K562 (cell line): ENCODE data around the gene LPCAT2. TPM values are rescaled to one million over a fixed set of nuclear protein-coding genes. Genes with fewer than 3 reads are reported as not detected.

Source experiments
- ATAC-seq: fragments of 200-7000 bp; cut with Tn5 transposase; 3 replicates; pipeline ENCODE4 v1.9.1; 2020; ENCODE audit warnings: moderate library complexity
- BruUV-seq: library from RNA; stranded (reverse); fragments of 400-500 nt; replicated peaks from 2 replicates; lab custom pipeline; 2021; lab: Mats Ljungman, UMichigan
- CTCF ChIA-PET: fragments of 300-600 bp; formaldehyde crosslinking; extraction: SDS; loops from one replicate; lab custom pipeline; 2021; ENCODE audit warnings: low intra/inter-chr PET ratio; lab: Yijun Ruan, JAX
- POLR2A ChIA-PET: fragments of 300-600, 350-650 bp; sonication (Branson Sonifier 250); formaldehyde crosslinking; extraction: SDS; loops from one replicate; lab custom pipeline; 2021; ENCODE audit warnings: antibody characterized with exemption, inconsistent platforms; lab: Yijun Ruan, JAX
- DNase-seq, 4 experiments: peaks; one replicate each; pipeline versions ENCODE4 v3.0.0 to v3.0.0-alpha.2; 2011 to 2018; ENCODE audit warnings: low spot score in 3 of 4, mixed read lengths in 3 of 4; ENCODE audit errors: extremely low read depth in 1 of 4
- FAIRE-seq: peaks from 2 replicates; lab custom pipeline; 2011; peaks lifted over from hg19 to GRCh38; lab: Jason Lieb, UNC
- H2AFZ ChIP-seq: 2 replicates; pipeline ENCODE4 v1.6.0; 2011; ENCODE audit warnings: low read depth, low read length, control low read depth, inconsistent platforms
- H3K27ac ChIP-seq: fragments of 200-600 bp; 3 replicates; pipeline ENCODE4 v1.8.0; 2011; ENCODE audit warnings: low read depth, mild to moderate bottlenecking, control low read depth, inconsistent platforms, low read length, moderate library complexity, mixed read lengths; ENCODE audit errors: extremely low read depth
- H3K27me3 ChIP-seq, 2 experiments: fragments of 300-600 bp in 1 of 2; 2 replicates in 1 of 2; 3 replicates in 1 of 2; pipeline versions ENCODE4 v1.6.0 to v1.8.0; 2011; ENCODE audit warnings: inconsistent platforms in 2 of 2, low read length in 2 of 2, mild to moderate bottlenecking in 1 of 2, mixed read lengths in 1 of 2, moderate library complexity in 1 of 2; ENCODE audit not compliant: control insufficient read depth in 2 of 2, insufficient read depth in 2 of 2
- H3K36me3 ChIP-seq: fragments of 300-600 bp; 3 replicates; pipeline ENCODE4 v1.8.0; 2011; ENCODE audit warnings: mild to moderate bottlenecking, low read length, inconsistent platforms; ENCODE audit not compliant: control insufficient read depth, insufficient read depth
- H3K4me1 ChIP-seq, 2 experiments: fragments of 200-600 bp in 1 of 2; replicated peaks in 1 of 2; 2 replicates in 1 of 2; 3 replicates in 1 of 2; pipeline versions ENCODE4 v1.5.1 to v1.8.0; 2011; ENCODE audit warnings: inconsistent platforms in 2 of 2, low read length in 2 of 2, mild to moderate bottlenecking in 1 of 2, mixed read lengths in 1 of 2, moderate library complexity in 1 of 2; ENCODE audit not compliant: control insufficient read depth in 2 of 2, insufficient read depth in 2 of 2
- H3K4me2 ChIP-seq: 2 replicates; pipeline ENCODE4 v1.6.1; 2011; ENCODE audit warnings: low read length, control low read depth, inconsistent platforms, mixed read lengths; ENCODE audit not compliant: insufficient read depth
- H3K4me3 ChIP-seq: fragments of 200-600 bp; sonication (generic), shearing (Covaris generic); 2 replicates; pipeline ENCODE4 v1.5.1; 2016; ENCODE audit warnings: control low read depth, inconsistent platforms
- H3K79me2 ChIP-seq: fragments of 200-600 bp; 3 replicates; pipeline ENCODE4 v1.8.0; 2011; ENCODE audit warnings: low read length, inconsistent platforms; ENCODE audit not compliant: control insufficient read depth, insufficient read depth
- H3K9ac ChIP-seq, 2 experiments: 2 replicates each; pipeline versions ENCODE4 v1.6.0 to v1.6.1; 2011; ENCODE audit warnings: low read depth in 2 of 2, low read length in 2 of 2, control low read depth in 1 of 2, inconsistent platforms in 1 of 2, mild to moderate bottlenecking in 1 of 2, mixed read lengths in 1 of 2; ENCODE audit not compliant: insufficient read depth in 1 of 2
- H3K9me1 ChIP-seq: one replicate; pipeline ENCODE4 v1.6.0; 2011; ENCODE audit warnings: inconsistent platforms, mild to moderate bottlenecking, low read length, moderate library complexity; ENCODE audit not compliant: control insufficient read depth, insufficient read depth
- H3K9me3 ChIP-seq: replicated peaks from 2 replicates; pipeline ENCODE4 v1.5.1; 2011; ENCODE audit warnings: low read depth, low read length, inconsistent platforms; ENCODE audit not compliant: control insufficient read depth, insufficient read depth
- H4K20me1 ChIP-seq: replicated peaks from 2 replicates; pipeline ENCODE4 v1.6.1; 2011; ENCODE audit warnings: low read length, inconsistent platforms, mixed read lengths; ENCODE audit not compliant: control insufficient read depth, insufficient read depth
- IRF9 ChIP-seq: fragments of 450-650 bp; IDR thresholded peaks from 2 replicates; pipeline ENCODE4 v1.6.1; 2016; ENCODE audit warnings: missing biosample characterization, missing genetic modification characterization
- NR4A1 ChIP-seq, 2 experiments: fragments of 250-450 bp in 1 of 2; fragments of 450-650 bp in 1 of 2; sonication (Bioruptor Pico) in 1 of 2; IDR thresholded peaks; 2 replicates each; pipeline versions ENCODE4 v1.4.0 to v1.6.1; 2016 to 2020; ENCODE audit warnings: mild to moderate bottlenecking in 2 of 2, missing compliant biosample characterization in 1 of 2, missing genetic modification characterization in 1 of 2, moderate library complexity in 1 of 2
- PCBP2 ChIP-seq: fragments of 200-400 bp; formaldehyde crosslinking; IDR thresholded peaks from 2 replicates; pipeline ENCODE4 v1.6.1; 2018; ENCODE audit warnings: low read length, low read depth, mild to moderate bottlenecking, moderate library complexity; ENCODE audit not compliant: poor library complexity, severe bottlenecking
- PHF8 ChIP-seq: fragments of 200-600 bp; sonication (generic); IDR thresholded peaks from 2 replicates; pipeline ENCODE4 v1.6.1; 2012; ENCODE audit warnings: mixed run types, mild to moderate bottlenecking, inconsistent platforms, low read length, moderate library complexity, borderline replicate concordance
- SOX6 ChIP-seq: fragments of 450-650 bp; IDR thresholded peaks from 2 replicates; pipeline ENCODE4 v1.6.1; 2014; ENCODE audit warnings: mild to moderate bottlenecking
- ZNF174 ChIP-seq: fragments of 250-450 bp; sonication (Bioruptor Pico); IDR thresholded peaks from 2 replicates; pipeline ENCODE4 v1.4.0; 2020; ENCODE audit warnings: mild to moderate bottlenecking
- WGBS: fragments of 100-300 bp; shearing (Covaris generic); methylation state at CpG from one replicate; pipeline ENCODE4 v1.1.6; 2016; ENCODE audit warnings: low coverage, mixed read lengths; ENCODE audit not compliant: insufficient coverage; ENCODE audit errors: missing lambda C conversion rate; 5-methylcytosine and 5-hydroxymethylcytosine counted together
- in situ Hi-C: fragments of 300-500 bp; cut with MboI; formaldehyde crosslinking; loops from 4 replicates; pipeline ENCODE4 v1.15.0; 2018; ENCODE audit warnings: inconsistent platforms, mixed read lengths
- intact Hi-C: fragments of 100-400 bp; cut with micrococcal nuclease; formaldehyde crosslinking; loops from 2 replicates; pipeline ENCODE4 v1.14.2; 2022
- polyA plus RNA-seq, 8 experiments: library from polyadenylated mRNA; depleted of rRNA in 4 of 8; stranded (reverse) in 5 of 8; unstranded in 3 of 8; fragments of >200 nt; fragmentation: Nextera tagmentation in 2 of 8; fragmentation: Illumina TruSeq in 1 of 8; extraction: Ambion mirVana in 2 of 8; extraction: Trizol in 1 of 8; gene quantifications; 2 replicates each; pipeline versions ENCODE4 v1.2.1 to v1.2.3, GENCODE V29; 2011 to 2014; ENCODE audit warnings: inconsistent platforms in 1 of 8, missing spikeins in 1 of 8
- total RNA-seq, 7 experiments: library from RNA; depleted of rRNA in 6 of 7; stranded (reverse); fragments of >200 nt in 6 of 7; fragmentation: Illumina TruSeq in 2 of 7; extraction: Trizol in 2 of 7; gene quantifications; 2 replicates each; pipeline versions ENCODE4 v1.2.1 to v1.2.3, GENCODE V29; 2011 to 2021; ENCODE audit warnings: low replicate concordance in 1 of 7

The LPCAT2 gene
- total and polyA plus RNA-seq, 9 of the 15 experiments (the other 6 are each of a cell fraction or from before 2014, with no cell fraction given): 2.9 to 15.0 (median 7.3) TPM

GRCh38 chr16:55563797-55564196 is 54.9 kb downstream of the LPCAT2 start:
- no peaks in the 10 kb centered on the region for H3K36me3 ChIP-seq
- H3K9me3 ChIP-seq: no peaks in the 10 kb centered on the region
- WGBS: 88% methylated on average over 2 of the region's 2 CpGs
- no peaks in the 10 kb centered on the region for H3K9me1 ChIP-seq
- in situ Hi-C loops (no loop called here), intact Hi-C loops (no loop called here)
- H2AFZ ChIP-seq: no peak overlapping the region
- no TSS peak for BruUV-seq
- POLR2A ChIA-PET: no interaction called here
- no peaks in the 10 kb centered on the region for H3K27me3 ChIP-seq
- no peak overlapping the region for H3K4me2 ChIP-seq
- H3K9ac ChIP-seq: no peak overlapping the region
- TF ChIP-seq IRF9 (tag) (no peak), PCBP2 (no peak), SOX6 (no peak), ZNF174 (CRISPR knock-in tag) (no peak), NR4A1 (CRISPR knock-in tag; IDR thresholded peaks at IDR 0.05) (no peak), NR4A1 (tag; IDR thresholded peaks at IDR 0.05) (no peak), PHF8 (no peak)
- CTCF ChIA-PET: no interaction called here
- no peak for DNase-seq
- H3K4me3 ChIP-seq: no peak overlapping the region
- FAIRE-seq: no peak
- ATAC-seq: no peak
- H3K27ac ChIP-seq: no peak overlapping the region
- H4K20me1 ChIP-seq: no peaks in the 10 kb centered on the region
- peaks cover 0 to 5% of the 10 kb centered on the region in 2 experiments; a peak in 1 of 5 replicates for H3K4me1 ChIP-seq
- no peaks in the 10 kb centered on the region for H3K79me2 ChIP-seq
